Stimulated activated CD4-positive, alpha-beta T cell treated with anti-CD3 and anti-CD28 coated beads, Interleukin-2, amount 100 ng/mL, for 48 hours (primary cell): ENCODE measurements around the gene MAP4K4.

Experiments
- DNase-seq, 2 donors: peaks; one replicate each; pipeline ENCODE4 v3.0.0-alpha.2; 2020

Gene MAP4K4

GRCh38 chr2:101820519-101820918, 123.0 kb downstream of the MAP4K4 start:
- no peak for DNase-seq

DNA sequence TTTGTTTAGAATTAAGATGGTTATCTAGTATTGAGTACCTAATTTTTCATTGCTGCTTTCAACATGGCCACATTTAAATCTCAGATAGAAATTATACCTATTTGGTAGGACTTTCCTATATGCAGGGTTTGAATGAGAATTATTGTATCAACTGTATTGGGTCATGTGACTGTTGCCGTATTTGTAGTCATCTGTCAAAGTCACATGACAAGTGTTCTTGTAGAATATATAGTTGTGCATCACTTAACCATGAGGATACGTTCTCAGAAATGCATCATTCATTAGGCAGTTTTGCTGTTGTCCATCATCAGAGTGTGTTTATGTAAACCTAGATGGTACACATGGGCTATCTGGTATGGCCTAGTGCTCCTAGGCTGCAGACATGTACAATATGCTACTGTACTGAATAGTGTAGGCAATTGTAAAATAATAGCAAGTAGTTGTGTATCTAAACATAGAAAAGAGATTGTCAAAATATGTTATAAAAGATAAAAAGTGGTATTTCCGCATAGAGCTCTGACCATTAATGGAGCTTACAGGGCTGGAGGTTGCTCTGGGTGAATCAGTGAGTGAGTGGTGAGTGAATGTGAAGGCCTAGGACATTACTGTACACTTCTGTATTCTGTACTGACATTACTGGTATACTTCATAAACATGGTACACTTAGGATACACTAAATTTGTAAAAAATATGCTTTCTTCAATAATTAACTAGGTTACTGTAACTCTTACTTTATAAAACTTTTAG, 123.7 kb downstream of the MAP4K4 start:
- no peak for DNase-seq

DNA sequence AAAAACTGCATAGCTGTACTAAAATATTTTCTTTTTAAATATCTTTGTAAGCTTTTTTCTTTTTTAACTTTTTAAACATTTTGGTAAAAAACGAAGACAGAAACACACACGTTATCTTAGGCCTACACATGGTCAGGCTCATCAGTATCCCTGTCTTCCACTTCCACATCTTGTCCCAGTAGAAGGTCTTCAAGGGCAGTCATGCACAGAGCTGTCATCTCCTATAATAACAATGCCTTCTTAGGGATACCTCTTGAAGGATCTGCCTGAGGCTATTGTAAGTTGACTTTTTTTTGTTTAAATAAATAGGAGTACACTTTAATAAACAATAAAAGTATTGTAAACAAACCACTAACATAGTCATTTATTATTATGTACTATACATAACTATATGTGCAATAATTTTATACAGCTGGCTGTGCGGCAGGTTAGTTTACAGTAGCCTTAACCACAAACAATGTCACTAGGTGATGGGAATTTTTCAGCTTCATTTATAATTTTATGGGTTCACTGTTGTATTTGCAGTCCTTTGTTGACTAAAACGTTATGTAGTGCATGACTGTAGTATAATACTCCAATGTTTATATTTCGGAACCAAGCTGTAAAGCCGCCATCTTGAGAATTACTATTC, 124.4 kb downstream of the MAP4K4 start:
- no peak for DNase-seq

DNA sequence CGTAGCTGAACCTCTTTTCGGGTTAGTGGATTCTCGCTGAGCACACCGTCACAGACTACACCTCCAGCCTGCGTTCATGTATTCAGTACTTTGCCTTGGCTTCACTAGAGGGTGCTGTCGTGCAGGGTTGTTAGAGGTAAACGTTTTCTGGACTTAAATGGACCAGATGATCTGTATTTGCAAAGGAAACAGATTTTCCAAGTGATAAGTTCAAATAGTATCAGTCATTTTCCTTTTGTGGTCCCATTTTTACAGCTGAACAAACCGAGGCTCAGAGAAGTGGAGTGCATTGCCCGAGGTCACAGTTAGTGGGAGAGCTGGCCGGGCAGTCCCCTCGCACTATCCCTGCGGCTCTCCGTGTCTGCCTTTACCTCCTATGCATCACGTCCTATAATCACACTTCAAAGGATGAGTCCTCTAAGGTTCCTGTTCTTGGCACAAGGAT, 125.9 kb downstream of the MAP4K4 start:
- peak; percentile 59 to 63 for DNase-seq

DNA sequence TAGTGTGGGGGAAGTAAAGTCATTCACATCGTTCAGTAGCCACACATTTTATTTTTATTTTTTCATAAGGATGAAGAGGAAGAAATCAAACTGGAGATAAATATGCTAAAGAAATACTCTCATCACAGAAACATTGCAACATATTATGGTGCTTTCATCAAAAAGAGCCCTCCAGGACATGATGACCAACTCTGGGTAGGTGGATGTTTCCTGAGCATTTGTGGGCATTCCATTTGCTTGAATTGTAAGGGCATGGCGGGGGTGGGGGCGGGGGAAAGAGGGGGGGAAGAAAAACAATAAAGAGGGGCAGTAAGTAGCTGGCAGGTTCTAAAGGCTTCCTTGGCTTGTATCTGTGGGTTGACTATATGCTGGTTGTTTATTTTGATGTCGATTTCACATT, 126.4 kb downstream of the MAP4K4 start:
- DNase-seq: no peak

- no peak for DNase-seq
These were observed 129.2 kb downstream of the MAP4K4 start for GRCh38 chr2:101826716-101827115.

GRCh38 chr2:101827246-101827645, 129.7 kb downstream of the MAP4K4 start:
- no peak for DNase-seq

DNA sequence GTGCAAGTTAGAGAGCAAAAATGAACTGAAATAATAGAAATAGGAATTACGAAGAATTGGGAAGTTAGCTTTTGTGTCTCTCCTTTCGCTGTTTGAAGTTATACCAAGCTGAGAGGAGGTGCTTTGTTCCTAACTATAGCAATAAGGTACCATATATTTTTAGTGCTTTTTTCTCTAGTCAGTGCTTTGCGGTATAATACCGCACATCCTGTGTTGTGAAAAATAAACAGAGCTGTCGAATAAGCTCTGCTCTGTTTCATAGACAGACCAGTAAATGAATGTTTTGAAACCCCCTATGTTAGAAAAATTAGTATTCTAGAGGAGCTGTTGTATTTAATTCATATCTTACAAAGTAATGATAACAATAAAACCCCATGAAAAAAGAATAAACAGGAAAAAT, 130.8 kb downstream of the MAP4K4 start:
- no peak for DNase-seq

DNA sequence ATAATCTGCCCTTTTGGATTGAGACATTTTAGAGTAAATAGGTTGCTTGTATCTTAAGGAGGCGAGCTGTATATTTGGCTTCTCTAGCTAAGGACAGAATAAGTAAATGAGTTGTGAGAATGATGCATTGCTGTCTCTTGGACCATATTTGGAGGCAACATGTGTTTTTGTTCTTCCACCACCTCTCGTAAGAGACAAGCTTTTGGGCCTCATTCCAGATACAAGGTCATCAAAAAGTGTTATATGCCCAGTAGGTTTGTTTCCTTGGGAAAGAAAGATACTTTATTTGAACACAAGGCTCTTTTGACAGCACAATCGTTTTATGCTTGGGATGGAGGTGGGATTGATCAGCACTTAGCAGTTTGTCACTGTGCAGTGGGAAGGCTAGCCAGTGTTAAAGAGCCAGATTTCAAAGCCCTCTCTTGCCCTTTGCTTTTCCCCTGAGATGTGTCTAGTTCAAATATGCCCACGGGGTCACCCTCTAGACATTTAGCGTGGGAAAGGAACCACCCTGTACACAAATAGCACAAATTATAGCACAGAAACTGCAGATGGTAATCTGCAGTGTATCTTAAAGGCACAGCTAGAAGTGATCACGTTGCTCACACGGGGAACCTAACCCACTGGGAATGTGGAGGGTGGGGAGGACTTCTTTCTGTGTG, 131.3 kb downstream of the MAP4K4 start:
- no peak for DNase-seq

DNA sequence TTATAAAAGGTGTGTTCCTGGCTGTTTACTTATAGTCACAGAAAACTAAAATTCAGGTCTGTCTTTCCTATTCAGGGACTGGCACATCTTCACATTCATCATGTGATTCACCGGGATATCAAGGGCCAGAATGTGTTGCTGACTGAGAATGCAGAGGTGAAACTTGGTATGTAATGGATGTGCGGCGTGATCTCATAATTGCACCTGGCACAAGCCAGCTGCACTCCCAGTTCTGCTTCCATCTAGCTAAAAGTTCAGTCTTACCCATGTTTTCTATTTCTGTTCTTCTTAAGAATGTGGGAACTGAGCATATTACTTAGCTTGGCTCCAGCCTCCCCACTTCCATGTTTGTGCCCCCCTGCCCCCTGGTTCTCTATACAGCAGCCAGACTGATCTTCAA, 131.9 kb downstream of the MAP4K4 start:
- no peak for DNase-seq

- DNase-seq: no peak
These were observed 132.6 kb downstream of the MAP4K4 start for GRCh38 chr2:101830146-101830545.

GRCh38 chr2:101830555-101830954, 133.0 kb downstream of the MAP4K4 start:
- no peak for DNase-seq

DNA sequence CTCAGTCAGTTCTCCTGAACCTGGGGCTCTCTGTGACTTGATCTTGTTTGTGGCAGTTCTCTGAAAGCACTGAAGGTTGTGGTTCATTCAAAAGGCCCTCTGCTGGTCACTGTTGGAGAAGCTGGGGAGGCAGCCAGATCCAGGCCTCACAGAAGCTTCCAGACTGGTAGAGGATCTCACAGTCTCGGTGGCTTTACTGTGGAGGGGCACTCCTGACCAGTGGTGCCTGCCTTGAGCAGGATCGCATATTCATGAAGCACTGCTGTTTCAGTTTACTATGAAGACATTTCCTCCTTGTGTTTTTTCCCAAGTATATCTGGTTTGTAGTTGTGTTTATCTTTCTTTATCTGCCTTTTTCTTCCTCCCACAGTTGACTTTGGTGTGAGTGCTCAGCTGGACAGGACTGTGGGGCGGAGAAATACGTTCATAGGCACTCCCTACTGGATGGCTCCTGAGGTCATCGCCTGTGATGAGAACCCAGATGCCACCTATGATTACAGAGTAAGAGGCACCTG, 133.9 kb downstream of the MAP4K4 start:
- DNase-seq: peak; percentile 50 to 58

DNA sequence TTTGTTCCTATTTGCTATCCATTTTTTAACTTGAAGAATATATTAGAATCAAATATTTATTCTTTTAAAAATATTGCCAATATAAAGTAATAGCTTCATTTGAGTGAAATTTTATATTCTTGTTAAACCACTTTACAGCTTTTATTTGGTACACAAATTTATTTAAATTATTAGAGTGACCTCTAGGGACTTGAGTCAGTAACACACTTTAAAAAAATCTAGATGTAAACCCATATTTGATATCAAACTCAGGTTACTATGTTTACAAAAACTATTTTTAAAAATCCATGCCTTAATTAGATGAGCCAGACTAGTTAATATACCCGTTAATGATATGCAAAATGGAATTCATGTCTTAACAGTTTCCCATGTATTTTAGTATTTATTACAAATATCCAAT, 134.6 kb downstream of the MAP4K4 start:
- DNase-seq: no peak

- DNase-seq: no peak
These were observed 136.5 kb downstream of the MAP4K4 start for GRCh38 chr2:101833890-101834523.

- DNase-seq: no peak
These were observed 139.8 kb downstream of the MAP4K4 start for GRCh38 chr2:101837354-101837753.

GRCh38 chr2:101841679-101842327, 144.3 kb downstream of the MAP4K4 start:
- DNase-seq: no peak

DNA sequence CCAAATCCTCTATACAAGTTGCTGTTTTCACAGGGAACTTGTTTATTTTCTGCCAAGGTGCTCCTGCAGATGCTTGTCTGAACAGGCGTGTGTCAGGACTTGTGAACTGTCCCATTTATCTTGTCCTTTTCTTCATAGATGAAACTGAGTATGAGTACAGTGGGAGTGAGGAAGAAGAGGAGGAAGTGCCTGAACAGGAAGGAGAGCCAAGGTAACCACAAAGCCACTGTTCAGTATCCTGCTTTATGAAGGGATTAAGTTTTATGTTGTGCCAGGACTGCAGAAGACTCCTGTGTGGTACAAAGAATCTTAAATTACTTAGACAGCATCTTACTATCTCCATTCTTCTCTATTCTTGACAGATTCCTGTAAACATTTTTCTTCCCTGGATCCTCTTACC, 145.0 kb downstream of the MAP4K4 start:
- no peak for DNase-seq

DNA sequence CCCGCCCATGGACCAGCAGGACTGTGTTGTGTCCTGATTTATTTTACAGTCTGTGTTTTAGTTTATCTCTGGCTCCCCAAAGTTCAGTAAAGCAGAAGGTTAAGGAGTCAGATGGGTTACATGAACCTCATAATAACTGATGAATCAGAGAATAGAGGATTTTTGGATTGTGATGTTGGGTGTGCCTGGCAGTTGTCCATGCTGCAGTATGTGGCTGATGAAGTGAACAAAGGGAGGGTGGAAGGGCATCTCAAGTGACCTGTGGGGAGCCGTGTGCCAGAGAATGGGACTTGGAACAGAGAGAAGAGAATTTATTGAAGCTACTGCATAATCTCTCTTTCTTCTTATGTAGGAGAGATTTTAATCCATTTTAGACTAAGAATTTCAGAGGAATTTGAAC, 145.5 kb downstream of the MAP4K4 start:
- no peak for DNase-seq

DNA sequence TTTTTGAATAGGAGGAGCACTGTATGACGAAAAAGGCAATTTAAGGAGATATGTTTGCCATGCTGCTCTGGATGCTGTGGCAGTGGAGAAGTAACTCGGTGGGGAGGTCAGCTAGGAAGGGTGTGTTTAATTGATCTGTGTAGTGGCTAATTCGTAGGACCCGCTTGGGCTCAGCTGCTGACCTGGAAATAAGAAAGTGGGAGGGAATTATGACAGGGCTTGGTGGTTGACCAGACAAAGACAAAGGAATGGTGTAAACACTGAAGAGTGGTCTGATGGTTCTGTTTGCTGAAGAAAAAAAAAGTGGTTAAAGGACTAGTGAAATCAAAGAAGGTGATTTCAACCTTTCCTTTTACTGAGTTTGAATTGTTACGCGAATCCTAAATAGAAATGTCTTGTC, 146.0 kb downstream of the MAP4K4 start:
- DNase-seq: no peak

DNA sequence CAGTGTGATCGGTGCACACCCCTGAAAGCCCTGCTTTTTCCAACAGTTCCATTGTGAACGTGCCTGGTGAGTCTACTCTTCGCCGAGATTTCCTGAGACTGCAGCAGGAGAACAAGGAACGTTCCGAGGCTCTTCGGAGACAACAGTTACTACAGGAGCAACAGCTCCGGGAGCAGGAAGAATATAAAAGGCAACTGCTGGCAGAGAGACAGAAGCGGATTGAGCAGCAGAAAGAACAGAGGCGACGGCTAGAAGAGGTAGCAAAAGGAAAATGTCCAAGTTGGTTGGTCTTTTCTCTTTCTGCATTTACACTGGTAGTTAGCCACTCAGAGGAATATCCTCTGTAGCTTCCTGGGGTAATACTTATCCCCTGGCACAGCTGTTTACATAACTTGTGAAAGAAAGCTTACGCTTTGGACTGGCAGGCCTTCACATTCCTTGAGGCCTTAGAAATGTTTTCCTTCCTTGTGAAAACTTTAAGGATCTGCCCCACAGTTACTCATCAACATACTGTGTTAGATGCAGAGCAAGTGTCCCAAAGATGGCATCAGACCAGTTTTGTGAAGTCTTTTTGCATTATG, 146.6 kb downstream of the MAP4K4 start:
- DNase-seq: no peak

DNA sequence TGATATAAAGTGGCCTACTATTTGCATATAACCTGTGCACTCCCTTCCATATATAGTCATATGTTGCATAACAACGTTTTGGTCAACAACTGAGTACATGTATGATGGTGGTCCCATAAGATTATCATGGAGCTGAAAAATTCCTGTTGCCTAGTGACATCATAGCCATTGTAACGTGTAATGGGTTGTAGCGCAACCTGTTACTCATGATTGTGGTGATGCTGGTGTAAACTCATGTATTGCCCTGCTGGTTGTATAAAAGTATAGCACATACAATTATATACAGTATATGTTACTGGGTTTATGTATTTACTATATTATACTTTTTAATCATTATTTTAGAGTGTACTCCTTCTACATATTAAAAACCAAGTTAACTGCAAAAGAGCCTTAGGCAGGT, 149.5 kb downstream of the MAP4K4 start:
- no peak for DNase-seq
